PC-9 (cell line): ENCODE results near the gene SERPINE2. TPM values are rescaled to one million over a fixed set of nuclear protein-coding genes. Genes with fewer than 3 reads are reported as not detected.

Experiments
- BruUV-seq: library from RNA; stranded (reverse); fragments of 400-500 nt; replicated peaks from 2 replicates; lab custom pipeline; 2021; lab: Mats Ljungman, UMichigan
- CTCF ChIA-PET: fragments of 300-600 bp; sonication (Branson Sonifier 250); formaldehyde crosslinking; loops from one replicate; lab custom pipeline; 2022; ENCODE audit warnings: antibody characterized with exemption; lab: Charles Lee
- POLR2A ChIA-PET: fragments of 300-600 bp; sonication (Branson Sonifier 250); formaldehyde crosslinking; loops from one replicate; lab custom pipeline; 2022; ENCODE audit warnings: antibody characterized with exemption; ENCODE audit not compliant: unreplicated experiment; lab: Charles Lee
- DNase-seq, 2 experiments: peaks; one replicate each; pipeline versions ENCODE4 v3.0.0 to v3.0.0-alpha.2; 2015 to 2022; ENCODE audit warnings: mixed read lengths in 1 of 2
- H2AFZ ChIP-seq: fragments of 200-600 bp; sonication (generic); 2 replicates; pipeline ENCODE4 v1.8.1; 2017; ENCODE audit warnings: antibody characterized with exemption
- H3F3A ChIP-seq: fragments of 200-600 bp; sonication (generic); 2 replicates; pipeline ENCODE4 v1.8.1; 2017; ENCODE audit warnings: antibody characterized with exemption, mild to moderate bottlenecking, low read depth; ENCODE audit not compliant: insufficient read depth
- H3K27ac ChIP-seq: fragments of 200-600 bp; sonication (generic); 2 replicates; pipeline ENCODE4 v1.6.1; 2016; ENCODE audit warnings: mixed run types
- H3K27me3 ChIP-seq: fragments of 200-600 bp; sonication (generic); 2 replicates; pipeline ENCODE4 v1.6.1; 2016; ENCODE audit warnings: low read depth, mixed run types; ENCODE audit not compliant: insufficient read depth
- H3K36me3 ChIP-seq: fragments of 200-600 bp; sonication (generic); 2 replicates; pipeline ENCODE4 v1.6.1; 2016; ENCODE audit warnings: low read depth, mixed run types
- H3K4me1 ChIP-seq: fragments of 200-600 bp; sonication (generic); replicated peaks from 2 replicates; pipeline ENCODE4 v1.6.1; 2016; ENCODE audit warnings: mixed run types; ENCODE audit not compliant: insufficient read depth
- H3K4me2 ChIP-seq: fragments of 200-600 bp; sonication (generic); 2 replicates; pipeline ENCODE4 v1.6.1; 2017; ENCODE audit warnings: mixed run types
- H3K4me3 ChIP-seq: fragments of 200-600 bp; sonication (generic); 2 replicates; pipeline ENCODE4 v1.6.1; 2016; ENCODE audit warnings: mixed run types
- H3K79me2 ChIP-seq: fragments of 200-600 bp; sonication (generic); 2 replicates; pipeline ENCODE4 v1.6.1; 2017; ENCODE audit warnings: low read depth, mixed run types
- H3K9me2 ChIP-seq: fragments of 200-600 bp; sonication (generic); 2 replicates; pipeline ENCODE4 v1.8.1; 2017; ENCODE audit warnings: mild to moderate bottlenecking; ENCODE audit not compliant: insufficient read depth
- H3K9me3 ChIP-seq: fragments of 200-600 bp; sonication (generic); 2 replicates; pipeline ENCODE4 v1.8.1; 2016; ENCODE audit warnings: low read depth; ENCODE audit not compliant: insufficient read depth
- H4K20me1 ChIP-seq: fragments of 200-600 bp; sonication (generic); 2 replicates; pipeline ENCODE4 v1.8.1; 2017; ENCODE audit not compliant: insufficient read depth
- EZH2 ChIP-seq: fragments of 200-600 bp; sonication (generic); IDR thresholded peaks from 2 replicates; pipeline ENCODE4 v1.8.0; 2017; ENCODE audit warnings: antibody characterized with exemption, low read depth
- intact Hi-C: fragments of 100-400 bp; cut with micrococcal nuclease; formaldehyde crosslinking; loops from one replicate; pipeline ENCODE4 v1.10.0; 2022; ENCODE audit not compliant: unreplicated experiment
- total RNA-seq: library from RNA; stranded (reverse); gene quantifications from 2 replicates; pipeline ENCODE4 v1.2.3, GENCODE V29; 2021
- TF ChIP-seq, protein P1 (sequence below): fragments of 200-600 bp; sonication (generic); conservative IDR thresholded peaks from 2 replicates; pipeline ENCODE4 v1.6.1; 2017; ENCODE audit warnings: mixed run types, antibody characterized with exemption, mild to moderate bottlenecking, moderate library complexity

The SERPINE2 gene
- total RNA-seq, 1 experiment from 2014 or later, result 110 TPM

DNA sequence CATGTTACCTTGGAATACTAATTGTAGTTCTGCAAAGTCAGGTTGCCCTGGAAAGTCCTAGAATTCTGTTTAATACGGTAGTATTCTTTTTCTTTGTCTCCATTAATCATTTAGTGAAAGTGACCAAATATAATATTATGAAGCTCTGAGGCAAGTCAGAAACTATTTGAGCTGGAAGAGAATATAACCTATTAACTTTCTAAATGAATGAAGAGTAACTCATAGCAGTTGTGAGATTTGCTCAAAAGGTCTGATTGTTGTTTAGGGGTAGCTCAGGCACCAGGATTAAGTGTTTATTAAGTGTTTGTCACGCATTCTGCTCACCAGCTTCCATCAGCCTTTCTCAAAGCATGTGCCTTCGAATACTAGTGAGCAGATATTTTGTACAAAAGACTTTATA lies 46.7 kb upstream of the SERPINE2 start:
- H3K9me3 ChIP-seq, result peaks cover 18% of the 10 kb centered on the region; the same call in 1 of the 2 replicates
- H2AFZ ChIP-seq, result no peak overlapping the region
- no peaks in the 10 kb centered on the region for H3K79me2 ChIP-seq
- CTCF ChIA-PET, result interaction anchor here (0.6 to 1.5 kb wide), 3 partner anchors 77 to 199 kb away, joined by 4 to 5 read pairs (median 5); no protein-coding TSS in a partner anchor
- no peaks in the 10 kb centered on the region for H3K36me3 ChIP-seq
- peak overlapping the region; percentile 49 for H3K4me2 ChIP-seq
- intact Hi-C loops, result loop anchor here (1.0 to 5.0 kb wide), 5 partner anchors 47 to 196 kb away; partner anchors contain the start of gene SERPINE2
- TF ChIP-seq, protein P1, sequence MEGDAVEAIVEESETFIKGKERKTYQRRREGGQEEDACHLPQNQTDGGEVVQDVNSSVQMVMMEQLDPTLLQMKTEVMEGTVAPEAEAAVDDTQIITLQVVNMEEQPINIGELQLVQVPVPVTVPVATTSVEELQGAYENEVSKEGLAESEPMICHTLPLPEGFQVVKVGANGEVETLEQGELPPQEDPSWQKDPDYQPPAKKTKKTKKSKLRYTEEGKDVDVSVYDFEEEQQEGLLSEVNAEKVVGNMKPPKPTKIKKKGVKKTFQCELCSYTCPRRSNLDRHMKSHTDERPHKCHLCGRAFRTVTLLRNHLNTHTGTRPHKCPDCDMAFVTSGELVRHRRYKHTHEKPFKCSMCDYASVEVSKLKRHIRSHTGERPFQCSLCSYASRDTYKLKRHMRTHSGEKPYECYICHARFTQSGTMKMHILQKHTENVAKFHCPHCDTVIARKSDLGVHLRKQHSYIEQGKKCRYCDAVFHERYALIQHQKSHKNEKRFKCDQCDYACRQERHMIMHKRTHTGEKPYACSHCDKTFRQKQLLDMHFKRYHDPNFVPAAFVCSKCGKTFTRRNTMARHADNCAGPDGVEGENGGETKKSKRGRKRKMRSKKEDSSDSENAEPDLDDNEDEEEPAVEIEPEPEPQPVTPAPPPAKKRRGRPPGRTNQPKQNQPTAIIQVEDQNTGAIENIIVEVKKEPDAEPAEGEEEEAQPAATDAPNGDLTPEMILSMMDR, result no peak
- no peak for TF ChIP-seq EZH2
- H3K9me2 ChIP-seq, result no peaks in the 10 kb centered on the region
- no peak for DNase-seq
- no peaks in the 10 kb centered on the region for H3K27me3 ChIP-seq
- H3K27ac ChIP-seq, result peak overlapping the region; percentile 92
- no peaks in the 10 kb centered on the region for H4K20me1 ChIP-seq
- peaks cover 42% of the 10 kb centered on the region for H3K4me1 ChIP-seq
- BruUV-seq, result TSS peak; percentile 73
- POLR2A ChIA-PET, result interaction anchor here (0.5 to 0.7 kb wide), 7 partner anchors 41 to 1347 kb away, joined by 3 to 6 read pairs (median 4); no protein-coding TSS in a partner anchor
- peaks cover 33% of the 10 kb centered on the region for H3F3A ChIP-seq
- peak overlapping the region; percentile 0; the same call in 1 of the 2 replicates for H3K4me3 ChIP-seq

DNA sequence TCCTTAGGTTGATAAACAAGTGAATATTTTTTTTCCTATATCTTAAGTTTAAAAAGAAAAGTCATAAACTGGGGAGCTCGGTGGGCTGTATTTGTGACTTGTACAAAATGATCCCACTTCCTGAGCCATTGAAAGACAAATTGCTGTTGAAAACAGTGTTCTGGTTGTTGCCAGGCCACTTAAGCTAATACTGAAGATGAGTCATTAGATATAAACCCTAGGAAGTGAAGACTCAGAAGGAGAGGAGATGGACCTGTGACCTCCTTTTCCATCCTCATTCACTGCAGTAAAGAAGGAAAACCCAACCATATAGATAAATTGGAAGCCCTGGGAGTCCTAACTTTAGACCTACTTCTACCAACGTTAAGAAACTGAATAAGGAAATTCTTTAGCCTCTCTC lies 46.2 kb upstream of the SERPINE2 start:
- peak overlapping the region; percentile 49 for H3K4me2 ChIP-seq
- intact Hi-C loops, result loop anchor here (5.0 kb wide), 2 partner anchors 182 to 197 kb away; no protein-coding TSS in a partner anchor
- peak; percentile 18 to 74 for DNase-seq
- H4K20me1 ChIP-seq, result no peaks in the 10 kb centered on the region
- peak overlapping the region; percentile 92 for H3K27ac ChIP-seq
- H3K9me2 ChIP-seq, result no peaks in the 10 kb centered on the region
- TF ChIP-seq, protein P1, result no peak
- TF ChIP-seq EZH2, result no peak
- BruUV-seq, result no TSS peak
- no peaks in the 10 kb centered on the region for H3K79me2 ChIP-seq
- H3K36me3 ChIP-seq, result no peaks in the 10 kb centered on the region
- peak overlapping the region; percentile 0; the same call in 1 of the 2 replicates for H3K4me3 ChIP-seq
- H2AFZ ChIP-seq, result no peak overlapping the region
- no peaks in the 10 kb centered on the region for H3K27me3 ChIP-seq
- ChIA-PET CTCF (interaction anchor here (0.6 to 1.5 kb wide), 3 partner anchors 76 to 199 kb away, joined by 4 to 5 read pairs (median 5); no protein-coding TSS in a partner anchor), POLR2A (interaction anchor here (0.5 to 0.7 kb wide), 3 partner anchors 41 to 888 kb away, joined by 4 to 6 read pairs (median 5); no protein-coding TSS in a partner anchor)
- H3K9me3 ChIP-seq, result peaks cover 18% of the 10 kb centered on the region; the same call in 1 of the 2 replicates
- peaks cover 42% of the 10 kb centered on the region for H3K4me1 ChIP-seq
- H3F3A ChIP-seq, result peaks cover 33% of the 10 kb centered on the region

DNA sequence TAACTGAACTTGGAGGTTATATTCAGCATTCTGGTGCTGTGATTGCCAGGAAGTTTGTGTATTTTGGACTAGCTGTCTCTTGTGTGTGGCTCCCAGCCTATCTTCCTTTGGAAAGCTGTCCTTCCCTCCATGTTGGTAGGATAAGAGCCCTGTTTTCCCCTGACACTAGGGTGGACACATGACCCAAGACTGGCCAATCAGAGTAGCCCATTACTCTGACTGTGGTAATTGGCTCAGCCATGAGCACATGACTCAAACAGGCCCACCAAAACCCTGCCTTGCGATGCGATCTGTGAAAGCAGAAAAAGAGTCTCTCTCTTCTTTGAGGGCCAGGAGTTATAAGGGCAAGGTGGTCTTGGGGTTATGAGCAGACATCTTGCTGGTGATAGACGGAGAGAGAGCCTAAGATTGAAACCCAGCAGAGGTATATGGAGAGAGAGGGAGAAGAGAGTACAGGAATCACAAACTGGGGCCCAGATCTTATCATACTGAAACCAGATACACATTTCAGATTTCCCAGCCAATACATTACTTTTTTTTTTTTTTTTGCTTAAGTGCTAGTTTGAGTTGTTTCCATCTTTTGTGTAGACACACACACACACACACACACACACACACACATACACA lies 45.3 kb upstream of the SERPINE2 start:
- intact Hi-C loops, result no loop called here
- no peaks in the 10 kb centered on the region for H3K9me2 ChIP-seq
- no peaks in the 10 kb centered on the region for H3K27me3 ChIP-seq
- no peaks in the 10 kb centered on the region for H4K20me1 ChIP-seq
- no peak for DNase-seq
- H2AFZ ChIP-seq, result no peak overlapping the region
- TF ChIP-seq, protein P1, result no peak
- no peak for TF ChIP-seq EZH2
- H3F3A ChIP-seq, result peaks cover 33% of the 10 kb centered on the region
- peaks cover 42% of the 10 kb centered on the region for H3K4me1 ChIP-seq
- H3K9me3 ChIP-seq, result peaks cover 18% of the 10 kb centered on the region; the same call in 1 of the 2 replicates
- peak overlapping the region; percentile 92 for H3K27ac ChIP-seq
- H3K4me3 ChIP-seq, result no peak overlapping the region
- POLR2A ChIA-PET, result no interaction called here
- BruUV-seq, result no TSS peak
- H3K4me2 ChIP-seq, result peak overlapping the region; percentile 49
- CTCF ChIA-PET, result no interaction called here
- no peaks in the 10 kb centered on the region for H3K79me2 ChIP-seq
- no peaks in the 10 kb centered on the region for H3K36me3 ChIP-seq
